ENCODE data around the gene PDS5A.
"Not testable (repeated sequence)": the region's sequence is repeated elsewhere in the genome, so short reads cannot be mapped to it uniquely, and the experiment has no call there.

PDS5A gene

DNA sequence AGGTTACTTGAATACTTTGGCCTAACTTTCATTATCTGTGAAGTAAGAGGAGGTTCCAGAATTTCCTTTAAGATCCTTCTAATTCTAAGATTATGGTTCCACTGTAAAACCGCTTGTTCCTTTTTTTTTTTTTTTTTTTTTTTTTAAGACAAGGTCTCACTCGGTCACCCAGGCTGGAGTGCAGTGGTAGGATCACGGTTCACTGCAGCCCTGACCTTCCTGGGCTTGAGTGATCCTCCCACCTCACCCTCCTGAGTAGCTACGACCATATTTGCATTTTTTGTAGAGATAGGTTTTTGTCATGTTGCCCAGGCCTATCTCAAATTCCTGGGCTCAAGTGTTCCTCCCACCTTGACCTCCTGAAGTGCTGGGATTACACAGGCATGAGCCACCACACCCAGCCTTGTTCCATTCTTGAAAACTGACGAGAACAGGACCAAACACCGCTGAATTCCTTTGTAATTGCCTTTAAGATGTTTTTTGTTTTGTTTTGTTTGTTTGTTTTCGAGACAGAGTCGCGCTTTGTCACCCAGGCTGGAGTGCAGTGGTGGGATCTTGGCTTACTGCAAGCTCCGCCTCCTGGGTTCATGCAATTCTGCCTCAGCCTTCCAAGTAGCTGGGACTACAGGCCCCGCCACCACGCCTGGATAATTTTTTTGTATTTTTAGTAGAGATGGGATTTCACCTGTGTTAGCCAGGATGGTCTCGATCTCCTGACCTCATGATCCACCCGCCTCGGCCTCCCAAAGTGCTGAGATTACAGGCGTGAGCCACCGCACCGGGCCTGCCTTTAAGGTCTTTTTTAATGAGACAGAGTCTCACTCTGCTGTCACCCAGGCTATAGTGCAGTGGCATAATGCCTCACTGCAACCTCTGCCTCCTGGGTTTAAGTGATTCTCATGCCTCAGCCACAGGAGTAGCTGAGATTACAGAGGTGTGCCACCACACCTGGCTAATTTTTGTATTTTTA is 6.8 kb downstream of the PDS5A start:
- no peak for DNase-seq (ENCODE audit: low spot score)

DNA sequence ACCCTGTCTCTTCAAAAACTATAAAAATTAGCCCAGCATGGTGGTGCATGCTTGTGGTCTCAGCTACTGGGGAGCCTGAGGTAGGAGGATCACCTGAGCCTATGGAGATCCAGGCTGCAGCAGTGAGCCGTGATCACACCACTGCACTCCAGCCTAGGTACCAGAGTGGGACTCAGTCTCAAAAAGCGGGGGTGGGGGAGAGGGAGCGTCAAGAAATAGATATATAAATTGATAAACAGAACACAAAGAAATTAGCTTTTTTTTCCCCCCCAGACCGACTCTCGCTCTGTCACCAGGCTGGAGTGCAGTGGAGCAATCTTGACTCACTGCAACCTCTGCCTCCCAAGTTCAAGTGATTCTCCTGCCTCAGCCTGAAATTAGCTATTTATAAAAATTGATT is 14.1 kb downstream of the PDS5A start:
- DNase-seq (ENCODE audit: low spot score), result no peak

DNA sequence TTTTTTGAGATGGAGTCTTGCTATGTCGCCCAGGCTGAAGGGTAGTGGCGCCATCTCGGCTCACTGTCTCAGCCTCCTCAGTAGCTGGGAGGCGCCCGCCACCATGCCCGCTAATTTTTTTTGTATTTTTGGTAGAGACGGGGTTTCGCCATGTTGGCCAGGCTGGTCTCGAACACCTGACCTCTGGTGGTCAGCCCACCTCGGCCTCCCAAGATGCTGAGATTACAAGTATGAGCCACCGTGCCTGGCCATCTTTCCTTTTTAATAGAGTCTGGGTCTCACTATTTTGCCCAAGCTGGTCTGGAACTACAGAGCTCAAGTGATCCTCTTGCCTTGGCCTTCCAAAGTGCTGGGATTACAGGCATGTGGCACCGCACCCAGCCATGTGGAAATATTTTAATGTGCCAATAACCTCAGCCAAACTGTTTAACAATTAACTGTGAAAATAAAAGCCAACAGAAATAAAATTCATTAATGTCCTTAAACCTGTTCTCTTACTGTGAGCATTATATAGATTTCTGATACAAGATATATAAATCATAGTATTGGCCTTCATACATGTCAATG is 16.3 kb downstream of the PDS5A start:
- DNase-seq (ENCODE audit: low spot score), result no peak

DNA sequence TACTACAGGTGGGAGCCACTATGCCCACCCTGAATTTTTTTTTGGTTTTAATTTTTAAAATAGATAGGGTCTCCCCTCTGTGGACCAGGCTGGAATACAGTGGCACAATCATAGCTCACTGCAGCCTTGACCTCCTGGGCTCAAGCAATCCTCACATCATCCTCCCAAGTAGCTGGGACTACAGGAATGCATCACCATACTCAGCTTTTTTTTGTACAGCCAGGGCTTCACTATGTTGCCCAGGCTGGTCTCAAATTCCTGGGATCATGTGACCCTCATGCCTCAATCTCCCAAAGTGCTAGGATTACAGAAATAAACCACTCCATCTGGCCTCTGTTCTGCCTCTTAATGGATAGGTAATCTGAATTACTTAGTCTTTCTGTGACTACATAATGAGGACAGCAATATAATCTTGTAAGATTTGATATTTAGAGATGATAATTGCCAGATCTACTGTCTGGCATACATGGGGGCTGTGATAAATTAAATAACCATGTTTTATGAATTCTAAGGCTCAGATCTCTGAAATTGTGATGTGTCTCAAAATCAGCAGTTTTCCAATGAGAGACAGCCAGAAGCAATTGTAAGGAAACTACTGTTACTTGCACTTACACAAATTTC is 26.7 kb downstream of the PDS5A start:
- DNase-seq (ENCODE audit: low spot score), result no peak

DNA sequence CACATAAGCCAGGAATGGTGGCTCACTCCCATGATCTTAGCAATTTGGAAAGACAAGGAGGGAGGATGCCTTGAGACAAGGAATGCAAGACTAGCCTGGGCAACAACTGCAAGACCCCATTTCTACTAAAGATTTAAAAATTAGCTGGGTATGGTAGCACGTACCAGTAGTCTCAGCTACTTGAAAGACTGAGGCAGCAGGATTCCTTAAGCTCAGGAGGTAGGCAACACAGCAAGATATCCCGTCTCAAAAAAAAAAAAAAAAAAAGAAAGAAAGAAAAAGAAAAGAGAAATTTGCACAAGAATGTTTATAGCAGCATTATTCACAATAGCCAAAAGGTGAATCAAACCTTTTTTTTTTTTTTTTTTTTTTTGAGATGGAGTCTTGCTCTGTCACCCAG is 29.7 kb downstream of the PDS5A start:
- DNase-seq (ENCODE audit: low spot score), result no peak

DNA sequence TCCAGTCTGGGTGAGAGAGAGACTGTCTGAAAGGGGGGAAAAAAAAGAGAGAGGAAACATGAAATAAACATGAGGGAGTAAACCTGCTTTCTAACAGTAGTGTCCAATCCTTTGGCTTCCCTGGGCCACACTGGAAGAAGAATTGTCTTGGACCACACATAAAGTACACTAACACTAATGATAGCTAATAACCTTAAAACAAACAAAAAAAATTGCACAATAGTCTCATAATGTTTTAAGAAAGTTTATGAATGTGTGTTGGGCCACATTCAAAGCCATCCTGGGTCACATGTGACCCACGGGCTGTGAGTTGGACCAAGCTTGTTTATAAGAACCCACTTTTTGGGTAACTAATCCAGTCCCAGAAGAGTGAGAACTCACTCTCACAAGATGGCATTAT is 30.3 kb downstream of the PDS5A start:
- DNase-seq (ENCODE audit: low spot score), result no peak

DNA sequence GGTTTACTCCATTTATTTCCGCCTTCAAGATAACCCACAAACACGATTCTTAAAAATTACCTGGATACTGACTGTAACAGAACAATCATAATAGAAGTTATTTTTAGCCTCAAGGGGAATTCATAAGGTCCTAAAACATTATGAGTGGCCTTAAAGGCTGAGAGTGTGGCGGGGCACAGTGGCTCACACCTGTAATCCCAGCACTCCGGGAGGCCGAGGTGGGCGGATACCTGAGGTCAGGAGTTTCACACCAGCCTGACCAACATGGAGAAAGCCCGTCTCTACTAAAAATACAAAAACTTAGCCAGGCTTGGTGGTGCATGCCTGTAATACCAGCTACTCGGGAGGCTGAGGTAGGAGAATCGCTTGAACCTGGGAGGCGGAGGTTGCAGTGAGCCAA is 33.5 kb downstream of the PDS5A start:
- DNase-seq (ENCODE audit: low spot score), result not testable (repeated sequence)

DNA sequence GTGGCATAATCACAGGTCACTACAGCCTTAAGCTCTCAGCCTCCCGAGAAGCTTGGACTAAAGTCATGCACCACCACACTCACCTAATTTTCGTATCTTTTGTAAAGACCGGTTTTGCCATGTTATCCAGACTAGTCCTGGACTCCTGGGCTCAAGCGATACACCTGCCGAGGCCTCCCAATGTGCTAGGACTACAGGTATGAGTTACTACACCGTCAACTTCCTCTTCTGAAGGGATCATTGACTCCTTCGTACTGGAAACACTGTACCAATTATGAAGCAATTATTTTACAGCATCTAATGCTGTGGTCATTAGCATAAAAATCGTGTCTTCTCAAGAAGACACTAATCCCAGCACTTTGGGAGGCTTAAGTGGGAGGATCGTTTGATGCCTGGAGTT is 35.2 kb downstream of the PDS5A start:
- no peak for DNase-seq (ENCODE audit: low spot score)

DNA sequence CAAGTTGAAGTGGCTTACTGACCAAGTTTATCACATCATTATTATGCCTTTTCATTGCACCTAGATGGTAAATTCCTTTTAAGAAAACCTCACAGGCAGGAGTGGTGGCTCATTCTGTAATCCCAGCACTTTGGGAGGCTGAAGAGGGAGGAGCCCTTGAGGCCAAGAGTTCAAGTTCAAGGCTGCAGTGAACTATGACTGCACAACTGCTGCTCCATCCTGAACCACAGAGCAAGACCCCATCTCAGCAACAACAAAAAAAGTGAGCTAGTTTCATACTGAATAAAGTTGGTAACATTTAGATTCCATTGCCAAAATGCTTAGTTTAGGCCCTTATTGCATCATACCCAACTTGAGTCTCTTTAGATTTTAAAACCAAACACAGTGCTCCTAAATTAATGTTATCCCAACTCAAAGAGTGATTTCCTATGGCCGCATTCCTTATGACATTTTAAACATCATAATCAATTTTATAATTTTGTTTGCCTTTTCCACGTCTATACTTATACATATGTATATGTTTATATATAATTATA is 36.0 kb downstream of the PDS5A start:
- no peak for DNase-seq (ENCODE audit: low spot score)

DNA sequence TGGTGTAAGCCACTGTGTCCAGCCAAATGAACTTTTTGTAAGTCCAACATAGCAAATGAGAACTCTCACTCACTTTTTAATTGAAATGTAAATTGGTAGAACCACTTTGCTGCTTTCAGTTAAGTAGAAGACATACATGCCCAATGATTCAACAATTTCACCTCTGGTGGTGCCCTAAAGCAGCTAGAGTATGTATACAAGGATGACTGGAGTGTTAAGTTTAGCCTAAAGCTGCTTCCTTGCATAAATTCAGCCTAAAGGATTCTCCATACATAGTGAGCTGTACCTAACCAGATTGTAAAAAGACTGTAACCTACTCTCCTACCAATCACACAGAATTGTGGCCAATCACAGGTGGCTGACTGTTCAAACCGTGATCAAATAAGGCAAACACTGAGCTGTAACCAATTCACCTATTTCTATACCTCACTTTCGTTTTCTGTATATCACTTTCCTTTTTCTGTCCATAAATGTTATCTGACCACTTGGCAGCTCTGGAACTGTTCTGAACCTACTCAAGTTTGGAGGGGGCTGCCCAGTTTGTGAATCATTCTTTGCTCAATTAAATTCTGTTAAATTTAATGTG is 39.9 kb downstream of the PDS5A start:
- no peak for DNase-seq (ENCODE audit: low spot score)

DNA sequence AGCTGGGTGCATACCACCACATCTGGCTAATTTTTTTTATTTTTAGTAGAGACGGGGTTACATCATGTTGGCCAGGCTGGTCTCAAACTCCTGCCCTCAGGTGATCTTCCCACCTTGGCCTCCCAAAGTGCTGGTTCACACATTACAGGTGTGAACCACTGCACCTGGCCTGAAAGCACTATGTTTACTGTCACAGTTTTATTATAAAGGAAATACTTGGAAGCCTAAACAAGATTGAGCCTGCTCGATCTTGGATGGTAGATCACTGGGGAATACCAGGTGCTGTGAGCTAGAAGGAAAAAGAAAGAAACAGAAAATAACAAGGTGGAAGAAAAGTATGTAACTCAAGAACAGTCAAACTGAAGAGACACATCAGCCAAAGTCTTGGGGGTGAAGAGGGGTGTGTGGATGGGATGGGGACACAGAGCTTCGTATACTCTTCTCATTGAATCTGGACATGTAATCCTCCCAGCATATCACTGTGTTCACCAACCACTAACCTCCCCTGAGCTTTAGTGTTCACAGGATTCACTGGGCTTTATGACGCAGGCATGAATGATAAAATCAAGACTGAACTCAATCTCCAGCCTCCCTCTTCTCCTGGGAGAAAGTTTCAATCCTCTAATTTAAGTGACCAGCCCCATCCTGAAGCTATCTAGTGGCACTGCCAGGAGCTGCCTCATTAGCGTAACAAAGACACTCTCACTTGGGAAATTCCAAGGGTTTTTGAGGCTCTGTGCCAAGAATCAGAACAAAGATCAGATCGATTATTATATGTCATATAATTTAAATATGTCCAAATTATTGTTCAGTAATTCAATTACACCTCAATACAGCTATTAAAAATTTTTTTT is 40.9 kb downstream of the PDS5A start:
- no peak for DNase-seq (ENCODE audit: low spot score)

DNA sequence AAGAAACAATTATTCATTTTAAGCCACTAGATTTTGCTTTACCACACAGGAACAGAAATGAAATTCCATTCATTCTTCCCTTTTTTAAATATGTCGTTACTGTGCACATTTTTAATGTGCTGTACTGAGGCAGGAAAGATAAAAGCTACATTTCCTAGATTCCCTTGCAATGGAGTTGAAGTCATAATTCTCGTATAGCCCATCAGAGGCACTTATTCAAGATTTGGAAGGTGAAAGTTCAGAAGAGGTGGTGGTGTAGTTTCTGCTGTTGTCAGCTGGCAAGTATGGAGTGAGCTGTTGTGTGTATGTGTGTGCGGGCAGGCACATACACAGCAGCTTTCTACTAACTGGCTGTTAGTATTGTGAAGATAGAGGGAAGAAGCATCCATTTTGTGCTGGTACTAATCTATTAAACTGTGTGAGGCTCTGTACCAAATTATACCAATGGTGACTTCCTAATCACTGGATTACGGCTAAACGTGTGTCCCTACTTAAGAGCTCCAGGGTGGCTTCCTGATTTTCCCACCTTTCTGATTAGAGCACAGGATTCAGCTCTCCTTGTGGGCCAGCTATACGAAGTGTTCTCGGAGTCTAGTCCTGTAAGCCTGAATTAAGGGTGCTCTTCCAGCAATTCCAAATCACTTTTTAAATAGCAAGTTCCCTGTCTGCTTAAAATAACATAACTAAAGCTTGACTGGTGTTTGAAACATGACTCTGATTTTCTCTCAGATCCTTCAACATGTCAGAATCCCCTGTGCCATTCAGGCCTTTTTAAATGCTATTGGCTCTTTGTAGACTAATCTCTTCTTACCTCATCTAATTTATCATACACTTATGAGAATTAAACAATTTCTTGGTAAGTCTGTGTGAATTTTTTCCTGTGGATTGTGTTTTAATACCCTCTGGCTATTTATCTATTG is 43.8 kb downstream of the PDS5A start:
- DNase-seq (ENCODE audit: low spot score), result peak; percentile 30

DNA sequence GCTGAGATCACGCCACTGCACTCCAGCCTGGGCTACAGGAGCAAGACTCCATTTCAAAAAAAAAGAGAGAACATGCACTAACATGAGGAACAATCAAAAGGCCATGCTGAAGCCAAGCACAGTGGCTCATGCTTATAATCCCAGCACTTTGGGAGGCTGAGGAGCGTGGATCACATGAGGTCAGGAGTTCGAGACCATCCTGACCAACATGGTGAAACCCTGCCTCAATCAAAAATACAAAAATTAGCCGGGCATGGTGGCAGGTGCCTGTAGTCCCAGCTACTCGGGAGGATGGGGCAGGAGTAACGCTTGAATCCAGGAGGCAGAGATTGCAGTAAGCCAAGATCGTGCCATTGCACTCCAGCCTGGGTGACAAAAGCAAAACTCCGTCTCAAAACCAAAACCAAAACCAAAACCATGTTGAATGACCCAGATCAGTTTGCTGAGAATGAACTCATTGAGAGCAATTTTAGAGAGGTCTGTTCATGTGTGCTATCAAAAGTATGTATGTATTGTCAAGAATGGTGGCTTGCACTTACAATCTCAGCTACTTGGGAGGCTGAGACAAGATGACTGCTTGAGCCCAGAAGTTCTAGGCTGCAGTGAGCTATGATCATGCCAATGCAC is 44.8 kb downstream of the PDS5A start:
- DNase-seq (ENCODE audit: low spot score), result no peak

DNA sequence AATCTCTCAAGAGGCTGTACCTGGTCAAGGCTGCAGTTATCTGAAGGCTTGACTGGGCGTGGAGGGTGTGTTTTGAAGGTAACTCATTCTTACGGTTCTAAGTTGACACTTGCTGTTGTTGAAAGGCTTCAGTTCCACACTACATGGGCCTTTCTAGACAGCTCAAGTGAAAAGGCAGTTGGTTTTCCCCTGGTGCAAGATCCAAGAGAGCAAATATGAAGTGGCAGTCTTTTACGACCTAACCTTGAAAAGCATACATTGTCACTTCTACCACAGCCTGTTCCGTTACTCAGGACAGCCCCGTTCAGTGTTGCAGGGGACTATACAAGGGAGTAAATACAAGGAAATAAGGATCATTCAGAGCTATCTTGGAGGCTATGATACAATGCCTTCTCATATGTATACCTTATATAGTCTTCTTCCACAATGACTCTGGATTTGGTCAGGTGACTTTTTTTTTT is 46.2 kb downstream of the PDS5A start:
- no peak for DNase-seq (ENCODE audit: low spot score)

DNA sequence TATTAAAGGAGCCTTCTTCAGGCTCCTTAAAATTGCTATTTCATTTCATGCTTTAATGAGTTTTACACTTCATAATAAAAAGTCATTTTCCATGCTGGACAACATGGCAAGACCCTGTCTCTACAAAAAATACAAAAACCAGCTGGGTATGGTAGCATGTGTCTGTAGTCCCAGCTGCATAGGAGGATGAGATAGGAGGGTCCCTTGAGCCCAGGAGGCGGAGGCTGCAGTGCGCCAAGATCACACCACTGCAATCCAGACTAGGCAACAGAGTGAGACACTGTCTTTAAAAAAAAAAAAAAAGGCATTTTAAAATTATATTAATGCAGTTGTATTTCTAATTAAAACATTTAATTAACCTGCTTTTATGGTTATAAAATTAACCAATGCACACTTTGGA is 49.2 kb downstream of the PDS5A start:
- DNase-seq (ENCODE audit: low spot score), result no peak

DNA sequence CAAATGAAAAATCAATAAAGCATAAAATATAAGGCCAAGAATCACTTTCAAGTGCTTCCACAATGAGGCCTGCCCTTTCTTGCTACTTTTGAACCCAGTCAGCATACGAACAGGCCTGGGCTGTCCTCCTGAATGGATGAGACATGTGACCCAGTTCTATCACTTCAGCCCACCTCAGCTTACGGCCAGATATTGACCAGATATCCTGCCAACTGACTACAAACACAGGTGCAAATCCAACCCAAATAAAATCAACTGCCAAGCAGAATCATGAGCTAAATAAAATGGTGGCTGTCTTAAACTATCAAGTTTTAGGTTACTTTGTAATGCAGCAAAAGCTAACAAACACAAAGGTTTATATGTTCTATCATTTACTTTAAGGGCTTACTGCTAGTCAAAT is 53.7 kb downstream of the PDS5A start:
- no peak for DNase-seq (ENCODE audit: low spot score)

DNA sequence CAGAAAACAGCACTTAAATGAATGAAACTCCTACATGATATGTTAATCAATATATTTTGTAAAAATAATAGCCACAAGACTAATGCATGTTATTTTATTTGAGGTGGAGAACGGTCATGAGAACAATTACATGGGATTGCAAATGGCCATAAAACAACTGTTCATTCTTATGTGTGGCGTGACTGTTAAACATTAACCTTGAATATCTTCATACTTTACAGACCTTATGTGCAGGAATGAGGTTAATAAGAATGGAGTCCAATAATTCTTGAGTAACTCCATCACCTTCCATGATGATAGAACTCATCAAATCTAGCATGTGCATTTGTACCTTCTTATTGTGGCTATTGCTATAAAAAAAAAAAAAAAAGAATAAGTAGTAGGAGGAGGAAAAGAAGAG is 55.3 kb downstream of the PDS5A start:
- no peak for DNase-seq (ENCODE audit: low spot score)

DNA sequence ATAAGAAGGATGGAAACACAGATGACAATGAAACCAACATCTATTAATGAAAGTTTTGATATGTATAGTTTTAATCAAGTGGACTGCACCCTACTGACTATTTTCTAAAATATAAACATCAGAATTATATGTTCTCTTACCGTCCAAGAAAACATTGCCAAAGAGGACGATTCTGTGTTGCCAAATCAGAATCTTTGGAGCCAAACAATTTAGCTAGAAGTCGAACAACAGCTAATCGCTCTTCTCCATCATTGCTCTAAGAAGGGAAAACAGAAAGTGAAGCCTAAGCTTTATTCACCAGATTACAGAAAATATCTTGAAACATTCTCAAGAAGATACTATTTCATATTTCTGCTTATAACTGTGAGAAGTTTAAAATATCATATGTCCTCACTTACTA is 64.2 kb downstream of the PDS5A start:
- DNase-seq (ENCODE audit: low spot score), result no peak

DNA sequence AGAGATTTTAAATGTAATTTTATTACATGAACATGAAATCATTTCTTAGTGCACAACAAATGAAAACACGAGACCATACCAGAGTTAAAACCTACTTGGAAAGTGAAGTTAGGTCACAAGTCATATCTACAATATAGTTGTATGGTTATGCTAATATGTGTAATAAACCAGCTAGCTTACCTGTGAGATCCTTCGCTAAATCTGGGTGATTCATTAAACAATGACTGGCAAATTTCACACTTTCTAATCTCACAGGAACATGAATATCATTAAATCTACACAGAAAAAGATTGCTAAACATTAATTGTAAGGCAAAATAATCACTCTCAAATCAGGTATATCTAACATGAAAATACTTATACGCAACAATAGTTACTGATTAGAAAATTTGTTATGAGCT is 67.6 kb downstream of the PDS5A start:
- no peak for DNase-seq (ENCODE audit: low spot score)

DNA sequence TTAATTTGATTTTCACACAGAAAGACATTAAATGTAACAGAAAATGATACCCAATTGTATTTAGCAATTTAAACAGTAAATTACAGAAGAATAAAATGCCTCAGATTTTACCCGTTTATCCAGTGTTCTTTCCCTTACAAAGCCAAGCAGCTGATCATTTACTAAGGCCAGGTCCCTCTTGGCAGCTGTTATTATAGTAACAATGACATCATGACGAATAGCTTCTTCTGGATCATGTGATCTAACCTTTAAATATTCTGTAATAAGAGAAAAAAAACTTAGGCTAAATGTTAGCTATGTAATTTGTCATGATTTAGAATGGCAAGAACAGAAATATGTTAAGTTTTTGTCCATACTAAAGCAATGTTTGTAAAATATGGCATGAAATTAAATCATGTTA is 69.4 kb downstream of the PDS5A start:
- DNase-seq (ENCODE audit: low spot score), result no peak
